ENCODE results near the gene ZYX. TPM values are rescaled to one million over a fixed set of nuclear protein-coding genes. Genes with fewer than 3 reads are reported as not detected.
A peak's percentile ranks its signal among the peaks of the same experiment; 100 is the strongest.

ZYX gene
- total and polyA plus RNA-seq, 2 of the 13 experiments (the other 11 are each of a cell fraction or from before 2014, with no cell fraction given) = 9.9 to 13.7 TPM

GRCh38 chr7:143391462-143392404 is 10.6 kb downstream of the ZYX start (continued):
- TF ChIP-seq ETV5 (CRISPR knock-in tag; IDR thresholded peaks at IDR 0.05; ENCODE audit: borderline replicate concordance) (peak; percentile 64; the same call in 1 of the 2 replicates), ZNF160 (CRISPR knock-in tag; IDR thresholded peaks at IDR 0.05) (no peak), RERE (CRISPR knock-in tag; IDR thresholded peaks at IDR 0.05; ENCODE audit: low read depth) (no peak), ZNF12 (CRISPR knock-in tag; IDR thresholded peaks at IDR 0.05) (no peak), BHLHE40 (IDR thresholded peaks at IDR 0.05; ENCODE audit: low read length) (no peak), HDAC2 (CRISPR knock-in tag; IDR thresholded peaks at IDR 0.05) (peak; percentile 37; the same call in 1 of the 2 replicates), BRCA1 (CRISPR knock-in tag; IDR thresholded peaks at IDR 0.05) (no peak), HNF4G (IDR thresholded peaks at IDR 0.05; ENCODE audit: borderline replicate concordance, low read depth, low read length) (no peak), HNF4G (CRISPR knock-in tag; IDR thresholded peaks at IDR 0.05; ENCODE audit: borderline replicate concordance, low read depth) (no peak), TMF1 (CRISPR knock-in tag; IDR thresholded peaks at IDR 0.05; ENCODE audit: low read depth) (no peak), MAFK (conservative IDR thresholded peaks at IDR 0.05 in 1 of 2, IDR thresholded peaks at IDR 0.05 in 1 of 2; ENCODE audit: low read length in 2 of 2) (no peak), TAF15 (IDR thresholded peaks at IDR 0.05; ENCODE audit: low read depth, low read length, poor library complexity, severe bottlenecking) (no peak), DDIT3 (CRISPR knock-in tag; IDR thresholded peaks at IDR 0.05) (no peak), SUZ12 (IDR thresholded peaks at IDR 0.05; ENCODE audit: low read depth, low read length) (no peak), SOX5 (CRISPR knock-in tag; IDR thresholded peaks at IDR 0.05; ENCODE audit: borderline replicate concordance) (no peak), CBX2 (IDR thresholded peaks at IDR 0.05; ENCODE audit: low read depth, low read length) (no peak), CBX2 (CRISPR knock-in tag; IDR thresholded peaks at IDR 0.05; ENCODE audit: low read depth) (no peak)
- TF ChIP-seq, protein P1, sequence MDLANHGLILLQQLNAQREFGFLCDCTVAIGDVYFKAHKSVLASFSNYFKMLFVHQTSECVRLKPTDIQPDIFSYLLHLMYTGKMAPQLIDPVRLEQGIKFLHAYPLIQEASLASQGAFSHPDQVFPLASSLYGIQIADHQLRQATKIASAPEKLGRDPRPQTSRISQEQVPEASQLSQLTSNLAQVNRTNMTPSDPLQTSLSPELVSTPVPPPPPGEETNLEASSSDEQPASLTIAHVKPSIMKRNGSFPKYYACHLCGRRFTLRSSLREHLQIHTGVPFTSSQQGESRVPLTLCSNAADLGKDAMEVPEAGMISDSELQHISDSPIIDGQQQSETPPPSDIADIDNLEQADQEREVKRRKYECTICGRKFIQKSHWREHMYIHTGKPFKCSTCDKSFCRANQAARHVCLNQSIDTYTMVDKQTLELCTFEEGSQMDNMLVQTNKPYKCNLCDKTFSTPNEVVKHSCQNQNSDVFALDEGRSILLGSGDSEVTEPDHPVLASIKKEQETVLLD (CRISPR knock-in tag; IDR thresholded peaks at IDR 0.05; ENCODE audit: low read depth) = no peak
- TF ChIP-seq, protein P2, sequence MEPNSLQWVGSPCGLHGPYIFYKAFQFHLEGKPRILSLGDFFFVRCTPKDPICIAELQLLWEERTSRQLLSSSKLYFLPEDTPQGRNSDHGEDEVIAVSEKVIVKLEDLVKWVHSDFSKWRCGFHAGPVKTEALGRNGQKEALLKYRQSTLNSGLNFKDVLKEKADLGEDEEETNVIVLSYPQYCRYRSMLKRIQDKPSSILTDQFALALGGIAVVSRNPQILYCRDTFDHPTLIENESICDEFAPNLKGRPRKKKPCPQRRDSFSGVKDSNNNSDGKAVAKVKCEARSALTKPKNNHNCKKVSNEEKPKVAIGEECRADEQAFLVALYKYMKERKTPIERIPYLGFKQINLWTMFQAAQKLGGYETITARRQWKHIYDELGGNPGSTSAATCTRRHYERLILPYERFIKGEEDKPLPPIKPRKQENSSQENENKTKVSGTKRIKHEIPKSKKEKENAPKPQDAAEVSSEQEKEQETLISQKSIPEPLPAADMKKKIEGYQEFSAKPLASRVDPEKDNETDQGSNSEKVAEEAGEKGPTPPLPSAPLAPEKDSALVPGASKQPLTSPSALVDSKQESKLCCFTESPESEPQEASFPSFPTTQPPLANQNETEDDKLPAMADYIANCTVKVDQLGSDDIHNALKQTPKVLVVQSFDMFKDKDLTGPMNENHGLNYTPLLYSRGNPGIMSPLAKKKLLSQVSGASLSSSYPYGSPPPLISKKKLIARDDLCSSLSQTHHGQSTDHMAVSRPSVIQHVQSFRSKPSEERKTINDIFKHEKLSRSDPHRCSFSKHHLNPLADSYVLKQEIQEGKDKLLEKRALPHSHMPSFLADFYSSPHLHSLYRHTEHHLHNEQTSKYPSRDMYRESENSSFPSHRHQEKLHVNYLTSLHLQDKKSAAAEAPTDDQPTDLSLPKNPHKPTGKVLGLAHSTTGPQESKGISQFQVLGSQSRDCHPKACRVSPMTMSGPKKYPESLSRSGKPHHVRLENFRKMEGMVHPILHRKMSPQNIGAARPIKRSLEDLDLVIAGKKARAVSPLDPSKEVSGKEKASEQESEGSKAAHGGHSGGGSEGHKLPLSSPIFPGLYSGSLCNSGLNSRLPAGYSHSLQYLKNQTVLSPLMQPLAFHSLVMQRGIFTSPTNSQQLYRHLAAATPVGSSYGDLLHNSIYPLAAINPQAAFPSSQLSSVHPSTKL (CRISPR knock-in tag; IDR thresholded peaks at IDR 0.05) = no peak

All from HepG2 (cell line).